ENCODE results near the gene TPP1. TPM values are rescaled to one million over a fixed set of nuclear protein-coding genes. Genes with fewer than 3 reads are reported as not detected.

Gene TPP1
- total and polyA plus RNA-seq, 9 of the 15 experiments (the other 6 are each of a cell fraction or from before 2014, with no cell fraction given): 7.5 to 75.8 (median 15.7) TPM

- TF ChIP-seq, protein P1, sequence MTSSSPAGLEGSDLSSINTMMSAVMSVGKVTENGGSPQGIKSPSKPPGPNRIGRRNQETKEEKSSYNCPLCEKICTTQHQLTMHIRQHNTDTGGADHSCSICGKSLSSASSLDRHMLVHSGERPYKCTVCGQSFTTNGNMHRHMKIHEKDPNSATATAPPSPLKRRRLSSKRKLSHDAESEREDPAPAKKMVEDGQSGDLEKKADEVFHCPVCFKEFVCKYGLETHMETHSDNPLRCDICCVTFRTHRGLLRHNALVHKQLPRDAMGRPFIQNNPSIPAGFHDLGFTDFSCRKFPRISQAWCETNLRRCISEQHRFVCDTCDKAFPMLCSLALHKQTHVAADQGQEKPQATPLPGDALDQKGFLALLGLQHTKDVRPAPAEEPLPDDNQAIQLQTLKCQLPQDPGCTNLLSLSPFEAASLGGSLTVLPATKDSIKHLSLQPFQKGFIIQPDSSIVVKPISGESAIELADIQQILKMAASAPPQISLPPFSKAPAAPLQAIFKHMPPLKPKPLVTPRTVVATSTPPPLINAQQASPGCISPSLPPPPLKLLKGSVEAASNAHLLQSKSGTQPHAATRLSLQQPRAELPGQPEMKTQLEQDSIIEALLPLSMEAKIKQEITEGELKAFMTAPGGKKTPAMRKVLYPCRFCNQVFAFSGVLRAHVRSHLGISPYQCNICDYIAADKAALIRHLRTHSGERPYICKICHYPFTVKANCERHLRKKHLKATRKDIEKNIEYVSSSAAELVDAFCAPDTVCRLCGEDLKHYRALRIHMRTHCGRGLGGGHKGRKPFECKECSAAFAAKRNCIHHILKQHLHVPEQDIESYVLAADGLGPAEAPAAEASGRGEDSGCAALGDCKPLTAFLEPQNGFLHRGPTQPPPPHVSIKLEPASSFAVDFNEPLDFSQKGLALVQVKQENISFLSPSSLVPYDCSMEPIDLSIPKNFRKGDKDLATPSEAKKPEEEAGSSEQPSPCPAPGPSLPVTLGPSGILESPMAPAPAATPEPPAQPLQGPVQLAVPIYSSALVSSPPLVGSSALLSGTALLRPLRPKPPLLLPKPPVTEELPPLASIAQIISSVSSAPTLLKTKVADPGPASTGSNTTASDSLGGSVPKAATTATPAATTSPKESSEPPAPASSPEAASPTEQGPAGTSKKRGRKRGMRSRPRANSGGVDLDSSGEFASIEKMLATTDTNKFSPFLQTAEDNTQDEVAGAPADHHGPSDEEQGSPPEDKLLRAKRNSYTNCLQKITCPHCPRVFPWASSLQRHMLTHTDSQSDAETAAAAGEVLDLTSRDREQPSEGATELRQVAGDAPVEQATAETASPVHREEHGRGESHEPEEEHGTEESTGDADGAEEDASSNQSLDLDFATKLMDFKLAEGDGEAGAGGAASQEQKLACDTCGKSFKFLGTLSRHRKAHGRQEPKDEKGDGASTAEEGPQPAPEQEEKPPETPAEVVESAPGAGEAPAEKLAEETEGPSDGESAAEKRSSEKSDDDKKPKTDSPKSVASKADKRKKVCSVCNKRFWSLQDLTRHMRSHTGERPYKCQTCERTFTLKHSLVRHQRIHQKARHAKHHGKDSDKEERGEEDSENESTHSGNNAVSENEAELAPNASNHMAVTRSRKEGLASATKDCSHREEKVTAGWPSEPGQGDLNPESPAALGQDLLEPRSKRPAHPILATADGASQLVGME (CRISPR knock-in tag; IDR thresholded peaks at IDR 0.05): peak; percentile 53; the same call in 1 of the 2 replicates
- TF ChIP-seq ZNF274 (IDR thresholded peaks at IDR 0.05; ENCODE audit: borderline replicate concordance, low read depth, low read length) (peak; percentile 45; the same call in 1 of the 2 replicates), POLR2AphosphoS5 (IDR thresholded peaks at IDR 0.05; ENCODE audit: control insufficient read depth, insufficient read depth, low read depth, low read length) (peak; percentile 89), ZNF668 (CRISPR knock-in tag; IDR thresholded peaks at IDR 0.05) (no peak), YY1 (IDR thresholded peaks at IDR 0.05; ENCODE audit: borderline replicate concordance in 1 of 3, control insufficient read depth in 1 of 3, extremely low read depth in 1 of 3, insufficient read depth in 3 of 3, insufficient read length in 1 of 3, insufficient replicate concordance in 2 of 3, low read depth in 1 of 3, low read length in 2 of 3) (peak in 1 of 3 experiments; percentile 18), PML (IDR thresholded peaks at IDR 0.05; ENCODE audit: low read length) (peak; percentile 93), ZNF124 (CRISPR knock-in tag; IDR thresholded peaks at IDR 0.05) (no peak), MYC (IDR thresholded peaks at IDR 0.05; ENCODE audit: low read depth, low read length) (peak; percentile 85), MYC (CRISPR knock-in tag; IDR thresholded peaks at IDR 0.05; ENCODE audit: borderline replicate concordance, low read depth) (no peak), ESRRA (IDR thresholded peaks at IDR 0.05; ENCODE audit: borderline replicate concordance, low read depth) (peak; percentile 74), HNRNPUL1 (IDR thresholded peaks at IDR 0.05; ENCODE audit: low read length) (no peak), HINFP (tag; conservative IDR thresholded peaks at IDR 0.05; ENCODE audit: low read depth) (no peak; the same call in 1 of the 2 replicates), BRD9 (IDR thresholded peaks at IDR 0.05; ENCODE audit: low read depth, partially characterized antibody) (peak; percentile 48), STAT5B (CRISPR knock-in tag; IDR thresholded peaks at IDR 0.05) (no peak), CEBPB (tag; IDR thresholded peaks at IDR 0.05) (peak; percentile 91), RFX7 (CRISPR knock-in tag; IDR thresholded peaks at IDR 0.05) (no peak), ZBTB43 (CRISPR knock-in tag; IDR thresholded peaks at IDR 0.05) (no peak), ETV6 (IDR thresholded peaks at IDR 0.05; ENCODE audit: borderline replicate concordance in 1 of 2, low read depth in 2 of 2, low read length in 1 of 2) (no peak), ETV6 (CRISPR knock-in tag; IDR thresholded peaks at IDR 0.05; ENCODE audit: borderline replicate concordance) (no peak), TRIM24 (IDR thresholded peaks at IDR 0.05) (peak; percentile 97 to 98)
These were observed 56.1 kb downstream of the TPP1 start (continued) for GRCh38 chr11:6563121-6563619.

Measured in K562 (cell line).